Measurements from ENCODE around the gene DNAH8.

- no peak for TF ChIP-seq CTCF (IDR thresholded peaks at IDR 0.05)
- no peak for TF ChIP-seq POLR2A (IDR thresholded peaks at IDR 0.05)
- TF ChIP-seq POLR2AphosphoS5 (IDR thresholded peaks at IDR 0.05), result no peak
Observed at GRCh38 chr6:38955861-38956260, 240.8 kb downstream of the DNAH8 start.

Measured in sigmoid colon (tissue), 4 donors.